ENCODE measurements around the gene PASD1.

PASD1 gene

DNA sequence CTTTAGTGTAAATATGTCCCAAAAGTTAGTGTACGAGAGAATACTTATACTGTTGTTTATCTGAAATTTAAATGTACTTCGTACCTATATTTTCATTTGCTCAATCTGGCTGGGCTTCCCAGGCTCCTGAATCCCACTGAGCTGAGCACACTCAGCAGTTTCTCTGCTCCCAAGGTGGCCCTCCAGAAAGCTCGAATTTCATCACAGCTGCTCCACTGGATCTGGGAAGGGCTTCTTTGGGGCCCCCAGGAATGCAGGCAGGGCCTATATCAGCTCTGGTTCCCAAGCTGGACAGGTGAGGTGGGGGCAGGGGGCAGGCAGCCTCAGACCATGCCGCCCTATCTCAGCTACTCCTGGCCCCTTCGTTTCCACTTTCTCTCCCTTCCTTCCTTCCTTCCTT is 150.9 kb downstream of the PASD1 start:
- H3K27ac Mint-ChIP-seq, result no peak overlapping the region
- H3K27me3 Mint-ChIP-seq (ENCODE audit: low read depth), result no peaks in the 10 kb centered on the region
- H3K4me1 Mint-ChIP-seq (ENCODE audit: low read depth), result no peaks in the 10 kb centered on the region
- H3K9me3 Mint-ChIP-seq, result no peaks in the 10 kb centered on the region
- H3K36me3 Mint-ChIP-seq (ENCODE audit: low read depth), result no peaks in the 10 kb centered on the region
- no peak for DNase-seq (ENCODE audit: low spot score)
- no peak overlapping the region for H3K4me3 Mint-ChIP-seq

DNA sequence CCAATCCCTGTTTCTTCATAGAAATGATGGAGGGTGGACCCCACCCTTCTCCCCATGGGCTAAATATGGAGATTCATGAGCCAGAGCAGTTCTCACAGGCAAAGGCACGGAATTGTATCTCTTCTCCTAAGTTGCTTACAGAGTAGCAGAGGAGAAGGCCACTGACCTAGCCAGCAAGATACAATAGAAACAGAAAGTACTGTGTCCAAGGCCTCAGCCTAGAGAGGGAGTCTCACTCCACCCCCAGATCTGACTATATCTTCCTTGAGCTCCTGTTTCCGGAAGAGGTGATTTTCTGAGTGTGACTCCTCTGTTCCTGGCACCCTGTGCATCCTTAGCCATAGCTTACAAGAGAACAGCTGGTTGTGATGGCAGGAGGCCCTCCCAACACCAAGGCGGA is 152.3 kb downstream of the PASD1 start, which contains the start of gene FATE1:
Gene FATE1, plus strand, starts transcription at position 284 of the 400 bp plus-strand sequence. Its CDS starts 85 bp downstream, at position 369.
- H3K4me1 Mint-ChIP-seq (ENCODE audit: low read depth), result no peaks in the 10 kb centered on the region
- DNase-seq (ENCODE audit: low spot score), result no peak
- no peak within 1 kb of the TSS for H3K4me3 Mint-ChIP-seq
- no peaks in the 10 kb centered on the region for H3K36me3 Mint-ChIP-seq (ENCODE audit: low read depth)
- H3K9me3 Mint-ChIP-seq, result no peaks in the 10 kb centered on the region
- no peak within 1 kb of the TSS for H3K27ac Mint-ChIP-seq
- H3K27me3 Mint-ChIP-seq (ENCODE audit: low read depth), result no peaks in the 10 kb centered on the region

- Mint-ChIP-seq H3K4me3 (no peak overlapping the region), H3K4me1 (ENCODE audit: low read depth) (no peaks in the 10 kb centered on the region), H3K9me3 (no peaks in the 10 kb centered on the region), H3K27me3 (ENCODE audit: low read depth) (no peaks in the 10 kb centered on the region), H3K36me3 (ENCODE audit: low read depth) (no peaks in the 10 kb centered on the region), H3K27ac (no peak overlapping the region)
- DNase-seq (ENCODE audit: low spot score), result no peak
These were observed 158.9 kb downstream of the PASD1 start for GRCh38 chrX:151722241-151722846.

GRCh38 chrX:151723156-151723760 is 159.8 kb downstream of the PASD1 start:
- H3K27me3 Mint-ChIP-seq (ENCODE audit: low read depth), result no peaks in the 10 kb centered on the region

DNA sequence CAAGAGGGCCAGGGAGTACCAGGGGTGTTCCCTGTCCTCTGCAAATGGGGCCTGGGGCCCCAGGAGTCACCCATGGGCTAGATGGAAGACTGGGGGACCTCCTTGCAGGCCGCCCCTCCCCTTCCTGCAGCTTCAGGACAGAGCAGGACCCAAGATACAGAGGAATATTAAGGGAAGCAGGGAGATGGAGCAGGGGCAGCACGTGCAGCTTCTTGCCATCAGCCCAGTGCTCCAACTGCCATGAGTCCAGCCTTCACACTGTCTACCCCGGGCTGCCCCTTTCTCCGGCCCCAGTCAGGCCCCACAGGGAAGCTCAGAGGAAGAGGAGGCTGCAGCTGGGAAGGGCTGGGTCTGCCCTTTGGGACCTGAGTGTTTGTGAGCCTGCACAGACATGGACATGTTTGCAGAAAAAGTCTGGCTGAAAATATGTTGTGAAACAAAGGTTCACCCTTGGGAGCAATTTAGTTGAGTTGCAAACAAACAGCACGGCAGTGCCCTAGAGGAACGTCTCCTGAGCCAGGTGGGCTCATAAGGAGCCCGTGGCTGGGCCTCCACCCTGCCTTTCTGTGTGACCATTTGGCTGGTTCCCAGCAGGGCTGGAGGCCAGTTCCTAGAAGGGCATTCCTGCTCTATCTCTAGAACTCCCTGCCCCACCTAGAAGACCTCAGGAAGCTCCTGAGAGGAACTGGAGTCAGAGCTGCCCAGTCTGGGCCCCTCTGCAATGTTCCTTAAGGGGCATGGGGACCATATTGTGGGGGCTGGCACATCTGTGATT is 161.3 kb downstream of the PASD1 start:
- Mint-ChIP-seq H3K4me1 (ENCODE audit: low read depth) (no peaks in the 10 kb centered on the region), H3K27me3 (ENCODE audit: low read depth) (no peaks in the 10 kb centered on the region), H3K27ac (no peak overlapping the region), H3K9me3 (no peaks in the 10 kb centered on the region), H3K36me3 (ENCODE audit: low read depth) (no peaks in the 10 kb centered on the region), H3K4me3 (no peak overlapping the region)
- DNase-seq (ENCODE audit: low spot score), result no peak

More at GRCh38 chrX:151723156-151723760, 159.8 kb downstream of the PASD1 start:
- Mint-ChIP-seq H3K9me3 (no peaks in the 10 kb centered on the region), H3K4me3 (no peak overlapping the region), H3K36me3 (ENCODE audit: low read depth) (no peaks in the 10 kb centered on the region), H3K27ac (no peak overlapping the region), H3K4me1 (ENCODE audit: low read depth) (no peaks in the 10 kb centered on the region)
- DNase-seq (ENCODE audit: low spot score), result no peak

DNA sequence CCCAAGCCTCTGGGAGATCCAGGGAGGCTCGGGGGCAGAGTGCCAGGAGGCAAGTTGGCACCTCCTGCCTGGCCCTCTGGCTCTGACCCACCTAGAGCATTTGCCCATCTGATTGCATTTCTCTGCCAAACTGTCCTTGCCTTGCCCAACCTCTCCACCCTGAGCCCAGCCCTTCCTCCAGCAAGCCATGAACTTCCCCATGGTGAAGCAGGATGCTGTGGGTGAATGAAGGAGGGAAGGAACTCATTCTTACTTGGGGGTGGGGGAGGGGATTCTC is 161.8 kb downstream of the PASD1 start:
- H3K36me3 Mint-ChIP-seq (ENCODE audit: low read depth), result no peaks in the 10 kb centered on the region
- no peak overlapping the region for H3K4me3 Mint-ChIP-seq
- no peaks in the 10 kb centered on the region for H3K4me1 Mint-ChIP-seq (ENCODE audit: low read depth)
- H3K27ac Mint-ChIP-seq, result no peak overlapping the region
- no peak for DNase-seq (ENCODE audit: low spot score)
- H3K27me3 Mint-ChIP-seq (ENCODE audit: low read depth), result no peaks in the 10 kb centered on the region
- H3K9me3 Mint-ChIP-seq, result no peaks in the 10 kb centered on the region

All from T-helper 2 cell treated with Interferon-gamma antibody and Interleukin-4, amounts not matched to agents 5 μg/mL and 100 μg/mL, for 36 hours (primary cell).